Measurements from ENCODE around the gene ZNF804B.

GRCh38 chr7:89133357-89133756, 373.9 kb downstream of the ZNF804B start:
- TF ChIP-seq ZFX (IDR thresholded peaks at IDR 0.05; ENCODE audit: borderline replicate concordance) (no peak), CTCF (IDR thresholded peaks at IDR 0.05) (no peak)

All from 22Rv1 (cell line).